Left cardiac atrium (tissue), 4 donors: ENCODE results near the gene ETFDH. TPM values are rescaled to one million over a fixed set of nuclear protein-coding genes. Genes with fewer than 3 reads are reported as not detected.
"Not testable (repeated sequence)": the region's sequence is repeated elsewhere in the genome, so short reads cannot be mapped to it uniquely, and the experiment has no call there.

ENCODE experiments used
- ATAC-seq, 2 donors: fragments of 200-7000 bp; cut with Tn5 transposase; one replicate each; pipeline ENCODE4 v1.9.1; 2020; ENCODE audit warnings: mild to moderate bottlenecking in 2 of 2, moderate library complexity in 2 of 2
- DNase-seq: peaks from one replicate; pipeline ENCODE4 v3.0.0-alpha.2; 2020
- intact Hi-C, 2 donors: fragments of 100-400 bp; cut with DNase I; formaldehyde crosslinking; loops; one replicate each; pipeline versions ENCODE4 v1.14.1 to v1.15.1; 2022 to 2023
- long read RNA-seq: library from polyadenylated mRNA; unstranded; transcript quantifications from one replicate; pipeline ENCODE4 v2.0.0, GENCODE V29; 2021
- total RNA-seq, 2 donors: library from RNA; stranded (reverse); fragmentation: NEBNext Ultra II Directional; extraction: Animal tissue kit (Norgen Biotek cat#: 25700); gene quantifications; one replicate each; pipeline ENCODE4 v1.2.1, GENCODE V29; 2021
- donor health status: DM: no; HTN: yes; CAD: no.
- donor health status: DM: no; HTN: yes; CAD: no; lungs with severe emphysema.
- donor health status: DM: yes; HTN: yes; CAD: no.
- donor health status: Dilated cardiomyopathy.

The ETFDH gene
- total RNA-seq, result 100 to 1,000 TPM; 161 to 171 TPM
- long read RNA-seq, transcript ETFDH-206 (13 exons, 3,282 nt), result major isoform, 232 of 260 reads
- long read RNA-seq, transcript ETFDH-201 (12 exons, 1,903 nt), result minor isoform, 8 of 260 reads
- long read RNA-seq, partial matches to known transcripts, result 10 of 260 reads
- long read RNA-seq, other reads (novel, unspliced or antisense), result 10 of 260 reads

- intact Hi-C loops, result no loop called here
- DNase-seq (peak; percentile 99), ATAC-seq (peak; percentile 94 to 97)
Observed at GRCh38 chr4:158671915-158672806, at the start of gene ETFDH. TSS of gene ETFDH (plus strand) at chr4:158672296. CDS start at chr4:158672457, 161 bp downstream.

GRCh38 chr4:158624889-158625478 is 47.1 kb upstream of the ETFDH start:
- ATAC-seq (peak; percentile 77 to 81), DNase-seq (no peak)

GRCh38 chr4:158625544-158625943 is 46.6 kb upstream of the ETFDH start:
- intact Hi-C loops, result loop anchor here in 1 of 2 donors (5.0 to 10.0 kb wide), 2 partner anchors 373 to 631 kb away; no protein-coding TSS in a partner anchor
- ATAC-seq (peak; percentile 53 to 68), DNase-seq (no peak)

More at GRCh38 chr4:158624889-158625478, 47.1 kb upstream of the ETFDH start:
- intact Hi-C loops, result loop anchor here in 1 of 2 donors (5.0 to 10.0 kb wide), 3 partner anchors 363 to 630 kb away; no protein-coding TSS in a partner anchor

- intact Hi-C loops, result no loop called here
- DNase-seq, result no peak
- ATAC-seq, result peak in 1 of 2 donors; percentile 51
Observed at GRCh38 chr4:158630893-158631292, 41.2 kb upstream of the ETFDH start.

- no peak for ATAC-seq
- intact Hi-C loops, result no loop called here
Observed at GRCh38 chr4:158636619-158637018, 35.5 kb upstream of the ETFDH start.

GRCh38 chr4:158644356-158644755 is 27.7 kb upstream of the ETFDH start:
- no peak for ATAC-seq
- intact Hi-C loops, result no loop called here
- no peak for DNase-seq

More at GRCh38 chr4:158636619-158637018, 35.5 kb upstream of the ETFDH start:
- no peak for DNase-seq

- no peak for DNase-seq
- intact Hi-C loops, result no loop called here
- no peak for ATAC-seq
Observed at GRCh38 chr4:158644760-158645159, 27.3 kb upstream of the ETFDH start.

GRCh38 chr4:158649111-158649680 is 22.9 kb upstream of the ETFDH start:
- DNase-seq (peak; percentile 34), ATAC-seq (peak in 1 of 2 donors; percentile 48)

GRCh38 chr4:158652920-158653319 is 19.2 kb upstream of the ETFDH start:
- ATAC-seq, result no peak
- intact Hi-C loops, result no loop called here
- no peak for DNase-seq

More at GRCh38 chr4:158649111-158649680, 22.9 kb upstream of the ETFDH start:
- intact Hi-C loops, result no loop called here

- intact Hi-C loops, result no loop called here
- no peak for ATAC-seq
Observed at GRCh38 chr4:158656439-158656838, 15.7 kb upstream of the ETFDH start.

GRCh38 chr4:158657291-158657690 is 14.8 kb upstream of the ETFDH start:
- DNase-seq (no peak), ATAC-seq (no peak)
- intact Hi-C loops, result no loop called here

More at GRCh38 chr4:158656439-158656838, 15.7 kb upstream of the ETFDH start:
- DNase-seq, result no peak

GRCh38 chr4:158663255-158663654 is 8.8 kb upstream of the ETFDH start:
- intact Hi-C loops, ATAC-seq: not testable (repeated sequence)

GRCh38 chr4:158663707-158664625 is 8.1 kb upstream of the ETFDH start:
- ATAC-seq, intact Hi-C loops, DNase-seq: not testable (repeated sequence)

More at GRCh38 chr4:158663255-158663654, 8.8 kb upstream of the ETFDH start:
- not testable (repeated sequence) for DNase-seq

- DNase-seq (no peak), ATAC-seq (no peak)
- intact Hi-C loops, result no loop called here
Observed at GRCh38 chr4:158664806-158665205, 7.3 kb upstream of the ETFDH start.

GRCh38 chr4:158666892-158667291 is 5.2 kb upstream of the ETFDH start:
- ATAC-seq (no peak), DNase-seq (no peak)
- intact Hi-C loops, result no loop called here

- no peak for DNase-seq
- intact Hi-C loops, result no loop called here
- ATAC-seq, result no peak
Observed at GRCh38 chr4:158667651-158668198, 4.4 kb upstream of the ETFDH start.

- no peak for ATAC-seq
- no peak for DNase-seq
- intact Hi-C loops, result no loop called here
Observed at GRCh38 chr4:158669310-158669709, 2.8 kb upstream of the ETFDH start.
